Endothelial cell of umbilical vein (primary cell): ENCODE results near the gene WDR18. TPM values are rescaled to one million over a fixed set of nuclear protein-coding genes. Genes with fewer than 3 reads are reported as not detected.

Source experiments
- BruUV-seq: library from RNA; stranded (reverse); fragments of 400-500 nt; replicated peaks from 2 replicates; lab custom pipeline; 2021; lab: Mats Ljungman, UMichigan
- CTCF ChIA-PET: fragments of 300-600, 350-600 bp; sonication (Branson Sonifier 250); formaldehyde crosslinking; loops from one replicate; lab custom pipeline; 2021; ENCODE audit warnings: antibody characterized with exemption, inconsistent platforms; lab: Charles Lee
- POLR2A ChIA-PET: fragments of 300-600, 350-600 bp; sonication (Branson Sonifier 250); formaldehyde crosslinking; loops from one replicate; lab custom pipeline; 2021; ENCODE audit warnings: antibody characterized with exemption, inconsistent platforms; lab: Charles Lee
- DNase-seq: peaks from one replicate; pipeline ENCODE4 v3.0.0-alpha.2; 2011; ENCODE audit warnings: low read depth, low spot score
- FAIRE-seq: peaks from 2 replicates; lab custom pipeline; 2011; peaks lifted over from hg19 to GRCh38; lab: Jason Lieb, UNC
- H2AFZ ChIP-seq: 2 replicates; pipeline ENCODE4 v1.6.0; 2012; ENCODE audit warnings: low read depth, low read length, control low read depth, inconsistent platforms
- H3K27ac ChIP-seq: 2 replicates; pipeline ENCODE4 v1.5.1; 2011; ENCODE audit warnings: low read depth, mild to moderate bottlenecking, control low read depth, low read length, moderate library complexity; ENCODE audit not compliant: insufficient read depth
- H3K27me3 ChIP-seq, 2 experiments: 2 replicates each; pipeline versions ENCODE4 v1.6.0 to v1.6.1; 2011; ENCODE audit warnings: low read length in 2 of 2, mixed read lengths in 1 of 2; ENCODE audit not compliant: control insufficient read depth in 2 of 2, insufficient read depth in 2 of 2
- H3K36me3 ChIP-seq, 2 experiments: 2 replicates in 1 of 2; 3 replicates in 1 of 2; pipeline ENCODE4 v1.5.1; 2011; ENCODE audit warnings: low read length in 2 of 2, mild to moderate bottlenecking in 1 of 2, moderate library complexity in 1 of 2; ENCODE audit not compliant: control insufficient read depth in 2 of 2, insufficient read depth in 2 of 2; ENCODE audit errors: extremely low read depth in 1 of 2
- H3K4me1 ChIP-seq: 3 replicates; pipeline ENCODE4 v1.5.1; 2011; ENCODE audit warnings: mild to moderate bottlenecking, low read length; ENCODE audit not compliant: control insufficient read depth, insufficient read depth; ENCODE audit errors: extremely low read depth
- H3K4me2 ChIP-seq: 2 replicates; pipeline ENCODE4 v1.6.1; 2011; ENCODE audit warnings: low read length, control low read depth, mixed read lengths; ENCODE audit not compliant: insufficient read depth
- H3K4me3 ChIP-seq, 3 experiments: fragments of 200-600 bp in 1 of 3; sonication (generic), shearing (Covaris generic) in 1 of 3; replicated peaks in 1 of 3; 2 replicates each; pipeline ENCODE4 v1.5.1; 2011 to 2016; ENCODE audit warnings: control low read depth in 3 of 3, low read length in 3 of 3, mild to moderate bottlenecking in 2 of 3, inconsistent platforms in 1 of 3, low read depth in 1 of 3, moderate library complexity in 1 of 3; ENCODE audit not compliant: insufficient read depth in 1 of 3
- H3K79me2 ChIP-seq: 2 replicates; pipeline ENCODE4 v1.6.0; 2012; ENCODE audit warnings: low read length, inconsistent platforms; ENCODE audit not compliant: control insufficient read depth, insufficient read depth
- H3K9ac ChIP-seq: replicated peaks from 2 replicates; pipeline ENCODE3; 2011; ENCODE audit warnings: low read length, control low read depth; ENCODE audit not compliant: insufficient read depth; ENCODE audit errors: extremely low read depth
- H3K9me1 ChIP-seq: replicated peaks from 3 replicates; pipeline ENCODE4 v1.6.0; 2011; ENCODE audit warnings: mild to moderate bottlenecking, low read length; ENCODE audit not compliant: control insufficient read depth, insufficient read depth; ENCODE audit errors: extremely low read depth
- H3K9me3 ChIP-seq: replicated peaks from 2 replicates; pipeline ENCODE4 v1.5.1; 2012; ENCODE audit warnings: low read length, inconsistent platforms; ENCODE audit not compliant: control insufficient read depth, insufficient read depth
- H4K20me1 ChIP-seq: replicated peaks from 2 replicates; pipeline ENCODE3; 2011; ENCODE audit warnings: mild to moderate bottlenecking, low read length; ENCODE audit not compliant: control insufficient read depth, insufficient read depth; ENCODE audit errors: extremely low read depth
- EZH2 ChIP-seq: IDR thresholded peaks from 2 replicates; pipeline ENCODE4 v1.6.1; 2012; ENCODE audit warnings: borderline replicate concordance, low read depth, mild to moderate bottlenecking, moderate library complexity, low read length, inconsistent platforms; ENCODE audit not compliant: severe bottlenecking
- FOS ChIP-seq: IDR thresholded peaks from 2 replicates; pipeline ENCODE4 v1.6.1; 2011; ENCODE audit warnings: mild to moderate bottlenecking, low read length, moderate library complexity, borderline replicate concordance; ENCODE audit not compliant: insufficient read depth
- GATA2 ChIP-seq: IDR thresholded peaks from 2 replicates; pipeline ENCODE4 v1.7.0; 2011; ENCODE audit warnings: low read depth, mild to moderate bottlenecking, moderate library complexity, mixed read lengths, low read length; ENCODE audit not compliant: insufficient read length, insufficient read depth
- JUN ChIP-seq: IDR thresholded peaks from 2 replicates; pipeline ENCODE4 v1.6.1; 2011; ENCODE audit warnings: borderline replicate concordance, low read depth; ENCODE audit not compliant: insufficient read length, insufficient read depth
- MYC ChIP-seq: IDR thresholded peaks from one replicate; pipeline ENCODE4 v1.6.1; 2011; ENCODE audit warnings: mild to moderate bottlenecking, low read depth, low read length
- POLR2A ChIP-seq: IDR thresholded peaks from 2 replicates; pipeline ENCODE4 v1.6.1; 2012; ENCODE audit warnings: low read depth, mild to moderate bottlenecking, control low read depth, low read length
- POLR2AphosphoS5 ChIP-seq: IDR thresholded peaks from 2 replicates; pipeline ENCODE4 v1.6.1; 2012; ENCODE audit warnings: low read depth, mild to moderate bottlenecking, control low read depth, low read length, moderate library complexity; ENCODE audit not compliant: insufficient read depth
- dilution Hi-C: fragments of 300-500 bp; cut with MboI; formaldehyde crosslinking; loops from one replicate; pipeline ENCODE4 v1.15.0; 2019; ENCODE audit warnings: low sequenced_read_pairs; ENCODE audit not compliant: extremely low pct_ligation_motif_present
- intact Hi-C: fragments of 100-400 bp; cut with micrococcal nuclease; formaldehyde crosslinking; loops from one replicate; pipeline ENCODE4 v1.10.0; 2022
- polyA plus RNA-seq, 4 experiments: library from polyadenylated mRNA; depleted of rRNA in 3 of 4; stranded (reverse) in 3 of 4; unstranded in 1 of 4; fragments of >200 nt; gene quantifications; 2 replicates each; pipeline versions ENCODE4 v1.2.1 to v1.2.3, GENCODE V29; 2011 to 2012; ENCODE audit warnings: missing spikeins in 1 of 4
- total RNA-seq: library from RNA; stranded (reverse); gene quantifications from 2 replicates; pipeline ENCODE4 v1.2.3, GENCODE V29; 2021
- TF ChIP-seq, protein P1 (sequence below): IDR thresholded peaks from 2 replicates; pipeline ENCODE4 v1.6.1; 2011; ENCODE audit not compliant: insufficient read depth, insufficient read length
- TF ChIP-seq, protein P2 (sequence below), 2 donors: IDR thresholded peaks; 1 replicate in 1 of 2; 2 replicates in 1 of 2; pipeline ENCODE4 v1.5.1; 2011; ENCODE audit warnings: low read length in 2 of 2, mild to moderate bottlenecking in 2 of 2, moderate library complexity in 2 of 2, control low read depth in 1 of 2, inconsistent platforms in 1 of 2, low read depth in 1 of 2; ENCODE audit not compliant: insufficient read depth in 1 of 2; ENCODE audit errors: extremely low read depth in 1 of 2

WDR18 gene
- total and polyA plus RNA-seq, 2 donors (not counting 3 experiments of a cell fraction or from before 2014, with no cell fraction given), result 54.8 to 102 TPM

DNA sequence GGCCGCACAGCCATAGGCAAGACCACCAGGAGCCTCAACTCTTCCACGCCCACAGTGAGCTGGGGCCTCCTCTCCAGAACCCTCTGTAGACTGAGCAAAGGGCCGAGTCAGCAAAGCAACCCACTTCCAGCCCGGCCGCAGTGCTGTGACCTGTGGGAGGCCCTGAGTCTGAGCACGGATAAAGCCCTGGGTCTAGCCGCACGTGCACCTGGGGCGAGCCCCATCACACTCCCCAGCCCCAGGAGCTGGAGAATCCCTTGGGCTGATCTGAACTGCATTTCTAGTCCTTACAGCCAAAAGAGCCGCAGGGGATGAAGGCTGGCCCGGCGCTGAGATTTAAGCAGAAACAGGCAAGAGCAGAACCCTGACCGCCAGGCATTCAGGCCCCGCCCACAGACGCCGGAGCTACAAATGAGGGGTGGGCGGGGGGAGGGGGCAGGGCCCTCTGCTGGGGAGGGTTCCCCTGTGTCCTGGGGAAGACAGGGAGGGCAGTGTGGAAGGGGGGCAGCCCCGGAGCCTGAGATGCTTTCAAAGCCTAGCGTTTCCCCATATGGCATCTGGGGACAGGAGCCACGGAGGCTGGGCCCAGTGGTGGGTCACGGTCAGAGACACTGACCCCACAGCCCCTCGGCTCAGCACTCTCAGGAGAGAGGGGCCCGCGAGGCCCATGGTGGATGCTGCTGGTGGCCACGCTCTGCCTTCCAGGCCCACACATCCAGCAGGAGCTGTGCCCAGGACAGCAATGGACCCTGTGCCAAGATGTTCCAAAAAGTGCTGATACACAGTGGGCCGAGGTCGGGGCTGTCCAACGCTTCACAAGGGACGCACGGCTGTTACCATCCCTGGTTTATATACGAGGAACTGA, 31.9 kb downstream of the WDR18 start:
- Histone ChIP-seq H3K4me3 (no peak overlapping the region), H3K27ac (peak overlapping the region; percentile 43), H3K36me3 (peaks cover 5 to 20% of the 10 kb centered on the region in 2 experiments), H3K27me3 (no peaks in the 10 kb centered on the region), H3K79me2 (peaks cover 78% of the 10 kb centered on the region), H2AFZ (no peak overlapping the region), H3K4me1 (peaks cover 40% of the 10 kb centered on the region), H3K9ac (no peak overlapping the region), H3K9me3 (no peaks in the 10 kb centered on the region), H3K4me2 (no peak overlapping the region), H4K20me1 (no peaks in the 10 kb centered on the region), H3K9me1 (no peaks in the 10 kb centered on the region)
- no peak for DNase-seq
- intact Hi-C loops, result no loop called here
- ChIA-PET POLR2A (interaction anchor here (0.9 to 1.2 kb wide), 2 partner anchors 9 to 11 kb away, joined by 3 to 4 read pairs; no protein-coding TSS in a partner anchor), CTCF (interaction anchor here (1.4 kb wide), 1 partner anchor 32 kb away, joined by 5 read pairs; the partner anchor contains the start of gene WDR18)
- dilution Hi-C loops, result no loop called here
- BruUV-seq, result no TSS peak
- FAIRE-seq, result no peak
- TF ChIP-seq, protein P1, sequence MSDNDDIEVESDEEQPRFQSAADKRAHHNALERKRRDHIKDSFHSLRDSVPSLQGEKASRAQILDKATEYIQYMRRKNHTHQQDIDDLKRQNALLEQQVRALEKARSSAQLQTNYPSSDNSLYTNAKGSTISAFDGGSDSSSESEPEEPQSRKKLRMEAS, result no peak
- TF ChIP-seq FOS, result no peak
- TF ChIP-seq POLR2A, result no peak
- no peak for TF ChIP-seq GATA2
- TF ChIP-seq, protein P2, sequence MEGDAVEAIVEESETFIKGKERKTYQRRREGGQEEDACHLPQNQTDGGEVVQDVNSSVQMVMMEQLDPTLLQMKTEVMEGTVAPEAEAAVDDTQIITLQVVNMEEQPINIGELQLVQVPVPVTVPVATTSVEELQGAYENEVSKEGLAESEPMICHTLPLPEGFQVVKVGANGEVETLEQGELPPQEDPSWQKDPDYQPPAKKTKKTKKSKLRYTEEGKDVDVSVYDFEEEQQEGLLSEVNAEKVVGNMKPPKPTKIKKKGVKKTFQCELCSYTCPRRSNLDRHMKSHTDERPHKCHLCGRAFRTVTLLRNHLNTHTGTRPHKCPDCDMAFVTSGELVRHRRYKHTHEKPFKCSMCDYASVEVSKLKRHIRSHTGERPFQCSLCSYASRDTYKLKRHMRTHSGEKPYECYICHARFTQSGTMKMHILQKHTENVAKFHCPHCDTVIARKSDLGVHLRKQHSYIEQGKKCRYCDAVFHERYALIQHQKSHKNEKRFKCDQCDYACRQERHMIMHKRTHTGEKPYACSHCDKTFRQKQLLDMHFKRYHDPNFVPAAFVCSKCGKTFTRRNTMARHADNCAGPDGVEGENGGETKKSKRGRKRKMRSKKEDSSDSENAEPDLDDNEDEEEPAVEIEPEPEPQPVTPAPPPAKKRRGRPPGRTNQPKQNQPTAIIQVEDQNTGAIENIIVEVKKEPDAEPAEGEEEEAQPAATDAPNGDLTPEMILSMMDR (IDR thresholded peaks at IDR 0.05; ENCODE audit: extremely low read depth in 1 of 2, insufficient read depth in 1 of 2, low read depth in 1 of 2, low read length in 2 of 2), result no peak
- no peak for TF ChIP-seq POLR2AphosphoS5
- no peak for TF ChIP-seq EZH2
- TF ChIP-seq MYC, result no peak
- TF ChIP-seq JUN, result no peak
